Measurements from ENCODE around the gene HMOX1. TPM values are rescaled to one million over a fixed set of nuclear protein-coding genes. Genes with fewer than 3 reads are reported as not detected.

The HMOX1 gene
- total and polyA plus RNA-seq, 2 of the 8 experiments (the other 6 are each of a cell fraction or from before 2014, with no cell fraction given): 25.0 to 41.6 TPM

- H3K27ac ChIP-seq (ENCODE audit: low read depth, low read length): no peak overlapping the region
- H3K18ac ChIP-seq (ENCODE audit: extremely low read depth, low read length): no peak overlapping the region
- H4K91ac ChIP-seq (replicated peaks; ENCODE audit: insufficient read length, low read length): no peak overlapping the region
- no peak overlapping the region for H2BK12ac ChIP-seq (ENCODE audit: low read depth, low read length)
- no peak overlapping the region for H2BK20ac ChIP-seq (ENCODE audit: low read length)
- H3K36me3 ChIP-seq (ENCODE audit: control insufficient read depth in 2 of 4, insufficient read depth in 4 of 4, low read length in 3 of 4): peaks cover 0 to 2% (median 0%) of the 10 kb centered on the region in 4 experiments; a peak in 2 of 8 replicates
- no peak overlapping the region for H3K56ac ChIP-seq (replicated peaks; ENCODE audit: insufficient read length, low read depth, low read length)
- peaks cover 0 to 4% (median 0%) of the 10 kb centered on the region in 4 experiments; a peak in 4 of 7 replicates for H3K27me3 ChIP-seq (replicated peaks in 1 of 4; ENCODE audit: control insufficient read depth in 3 of 4, extremely low read depth in 1 of 4, insufficient read depth in 3 of 4, low read length in 3 of 4)
- WGBS, 2 experiments (ENCODE audit: extremely low coverage in 1 of 2, insufficient coverage in 1 of 2, insufficient read length in 1 of 2, insufficient replicate concordance in 2 of 2, low coverage in 1 of 2, low lambda C conversion rate in 2 of 2, missing lambda C conversion rate in 1 of 2): 90% methylated on average over 5 of the region's 5 CpGs; no CpG with 5 or more reads in 1 of the 2 experiments
- H3K9me3 ChIP-seq (ENCODE audit: insufficient read depth in 2 of 2, low read depth in 1 of 2, low read length in 1 of 2): no peaks in the 10 kb centered on the region
- H2AFZ ChIP-seq (ENCODE audit: low read length): no peak overlapping the region
- no peaks in the 10 kb centered on the region for H3K79me1 ChIP-seq (ENCODE audit: low read depth, low read length)
- H3K4ac ChIP-seq (replicated peaks; ENCODE audit: insufficient read length, low read depth, low read length): no peak overlapping the region
- H2BK120ac ChIP-seq (replicated peaks; ENCODE audit: low read depth, low read length): no peak overlapping the region
- no peak overlapping the region for H2BK15ac ChIP-seq (ENCODE audit: low read length)
- CTCF ChIA-PET (ENCODE audit: partially characterized antibody): interaction anchor here (0.6 to 3.9 kb wide), 7 partner anchors 10 to 74 kb away, joined by 3 to 19 read pairs (median 3); no protein-coding TSS in a partner anchor
- H3K4me2 ChIP-seq (ENCODE audit: insufficient read depth in 1 of 2, low read depth in 2 of 2, low read length in 2 of 2): no peak overlapping the region
- H4K8ac ChIP-seq (ENCODE audit: extremely low read depth, insufficient read depth, low read length): peak overlapping the region; percentile 20; the same call in 1 of the 2 replicates
- H2BK5ac ChIP-seq (ENCODE audit: low read depth, low read length): no peak overlapping the region
- H3K4me3 ChIP-seq (ENCODE audit: extremely low read depth in 1 of 4, insufficient read depth in 2 of 4, low read depth in 3 of 4, low read length in 4 of 4): no peak overlapping the region
- POLR2A ChIA-PET (ENCODE audit: partially characterized antibody): interaction anchor here (0.9 to 5.7 kb wide), 4 partner anchors 11 to 77 kb away, joined by 3 to 36 read pairs (median 6); no protein-coding TSS in a partner anchor
- no peaks in the 10 kb centered on the region for H3K79me2 ChIP-seq (ENCODE audit: control insufficient read depth in 1 of 2, insufficient read depth in 2 of 2, low read length in 2 of 2)
- H4K5ac ChIP-seq (ENCODE audit: insufficient read length, low read depth, low read length): no peak overlapping the region
- H3K14ac ChIP-seq (ENCODE audit: insufficient read length): no peak overlapping the region
- H3K4me1 ChIP-seq (replicated peaks in 1 of 4; ENCODE audit: control insufficient read depth in 3 of 4, insufficient read depth in 4 of 4, low read length in 3 of 4): peaks cover 0 to 12% (median 5%) of the 10 kb centered on the region in 4 experiments; a peak in 5 of 7 replicates
- peaks cover 5% of the 10 kb centered on the region for H3K23me2 ChIP-seq (ENCODE audit: low read depth, low read length)
- no peak overlapping the region for H3K23ac ChIP-seq (ENCODE audit: insufficient read length)
- H4K20me1 ChIP-seq (replicated peaks in 1 of 2; ENCODE audit: control insufficient read depth in 1 of 2, insufficient read depth in 2 of 2, low read length in 2 of 2): peaks cover 1 to 3% of the 10 kb centered on the region in 2 experiments
- no peak overlapping the region for H2AK5ac ChIP-seq (ENCODE audit: low read depth, low read length)
- DNase-seq (ENCODE audit: low read depth in 1 of 2, low spot score in 2 of 2): no peak
- FAIRE-seq: no peak
- no peak overlapping the region for H3K9ac ChIP-seq (replicated peaks in 1 of 4; ENCODE audit: extremely low read depth in 1 of 4, low read depth in 3 of 4, low read length in 3 of 4)
- no peak for TF ChIP-seq BRCA1 (IDR thresholded peaks at IDR 0.05; ENCODE audit: low read depth, low read length)
- TF ChIP-seq CHD2 (IDR thresholded peaks at IDR 0.05; ENCODE audit: low read length): no peak
- TF ChIP-seq POLR2A (IDR thresholded peaks at IDR 0.05; ENCODE audit: control extremely low read depth in 1 of 2, low read depth in 2 of 2, low read length in 2 of 2): no peak
These were observed 32.2 kb upstream of the HMOX1 start for GRCh38 chr22:35348703-35349102.
